ENCODE data around the gene CCDC93.

Gene CCDC93

DNA sequence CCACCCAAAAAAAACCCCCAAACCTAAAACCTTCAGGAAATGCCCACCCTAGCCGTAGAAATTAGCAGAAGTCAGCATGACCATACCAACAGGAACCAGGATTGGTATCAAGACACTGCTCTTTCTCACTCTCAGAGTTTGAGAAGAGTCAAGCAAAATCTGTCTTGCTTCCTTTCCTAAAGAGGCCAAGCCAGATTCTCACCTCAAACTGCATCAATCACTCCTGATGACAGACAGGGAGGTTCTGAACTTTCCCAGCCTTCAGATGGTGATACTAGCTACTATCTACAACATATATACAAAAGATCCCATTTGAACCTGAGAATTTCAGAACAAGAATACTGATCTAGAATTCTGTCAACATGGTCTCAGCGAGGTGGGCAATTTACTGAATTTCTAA lies 29.7 kb downstream of the CCDC93 start:
- DNase-seq (ENCODE audit: extremely low read depth, low read depth), result no peak
- no peak overlapping the region for H3K4me3 ChIP-seq (replicated peaks; ENCODE audit: low read depth, low read length)
- TF ChIP-seq, protein P1, sequence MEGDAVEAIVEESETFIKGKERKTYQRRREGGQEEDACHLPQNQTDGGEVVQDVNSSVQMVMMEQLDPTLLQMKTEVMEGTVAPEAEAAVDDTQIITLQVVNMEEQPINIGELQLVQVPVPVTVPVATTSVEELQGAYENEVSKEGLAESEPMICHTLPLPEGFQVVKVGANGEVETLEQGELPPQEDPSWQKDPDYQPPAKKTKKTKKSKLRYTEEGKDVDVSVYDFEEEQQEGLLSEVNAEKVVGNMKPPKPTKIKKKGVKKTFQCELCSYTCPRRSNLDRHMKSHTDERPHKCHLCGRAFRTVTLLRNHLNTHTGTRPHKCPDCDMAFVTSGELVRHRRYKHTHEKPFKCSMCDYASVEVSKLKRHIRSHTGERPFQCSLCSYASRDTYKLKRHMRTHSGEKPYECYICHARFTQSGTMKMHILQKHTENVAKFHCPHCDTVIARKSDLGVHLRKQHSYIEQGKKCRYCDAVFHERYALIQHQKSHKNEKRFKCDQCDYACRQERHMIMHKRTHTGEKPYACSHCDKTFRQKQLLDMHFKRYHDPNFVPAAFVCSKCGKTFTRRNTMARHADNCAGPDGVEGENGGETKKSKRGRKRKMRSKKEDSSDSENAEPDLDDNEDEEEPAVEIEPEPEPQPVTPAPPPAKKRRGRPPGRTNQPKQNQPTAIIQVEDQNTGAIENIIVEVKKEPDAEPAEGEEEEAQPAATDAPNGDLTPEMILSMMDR (IDR thresholded peaks at IDR 0.05; ENCODE audit: low read depth, low read length, missing control alignments), result no peak

DNA sequence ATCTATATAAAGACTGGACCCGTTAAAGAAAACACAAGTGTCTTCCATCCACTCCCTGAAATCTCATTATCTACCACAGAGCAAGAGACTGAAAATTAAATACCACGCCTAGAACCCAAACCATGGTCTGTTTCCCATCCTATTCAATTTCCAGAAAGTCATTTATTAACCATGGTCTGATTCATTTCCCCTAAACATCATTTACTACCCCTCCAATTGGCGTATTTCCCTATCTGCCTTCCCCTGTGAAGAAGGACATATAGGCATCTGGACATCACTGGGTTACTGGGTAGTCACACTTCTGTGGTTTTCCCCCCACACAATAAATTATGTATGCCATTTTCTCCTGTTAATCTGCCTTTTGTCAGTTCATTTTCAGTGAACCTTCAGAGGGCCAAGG lies 30.8 kb downstream of the CCDC93 start:
- TF ChIP-seq, protein P1 (IDR thresholded peaks at IDR 0.05; ENCODE audit: low read depth, low read length, missing control alignments), result no peak
- no peak for DNase-seq (ENCODE audit: extremely low read depth, low read depth)
- no peak overlapping the region for H3K4me3 ChIP-seq (replicated peaks; ENCODE audit: low read depth, low read length)

DNA sequence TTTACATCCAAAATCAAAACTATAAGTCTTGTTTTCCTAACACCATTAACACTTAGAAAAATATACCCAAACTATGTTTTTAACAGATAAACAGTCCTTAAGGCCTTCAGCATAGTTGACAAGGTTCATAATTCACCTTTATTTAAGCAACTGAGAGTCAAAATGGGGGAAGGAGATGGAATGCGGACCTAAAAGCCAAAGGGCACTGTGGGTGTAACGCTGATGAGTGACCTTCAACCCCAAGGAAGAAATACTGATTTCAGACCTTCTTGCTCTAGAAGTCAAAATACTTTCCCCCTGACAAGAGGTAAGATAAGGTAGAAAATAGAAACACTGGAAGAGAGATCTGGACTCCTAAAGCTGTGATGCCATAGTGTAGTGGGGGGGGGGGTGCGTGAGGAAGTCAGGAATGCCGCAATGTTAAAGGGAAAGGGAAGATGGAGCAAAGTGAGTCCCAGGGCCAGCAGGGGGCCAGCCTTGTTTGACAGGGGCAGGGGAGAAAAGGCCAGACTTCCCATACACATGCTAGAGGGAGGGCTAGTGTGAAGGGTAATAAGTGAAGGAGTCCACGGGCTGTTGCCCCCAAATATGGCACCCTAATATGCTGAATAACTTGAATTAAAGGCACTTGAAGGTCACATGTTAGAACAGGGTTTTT lies 31.4 kb downstream of the CCDC93 start:
- TF ChIP-seq, protein P1 (IDR thresholded peaks at IDR 0.05; ENCODE audit: low read depth, low read length, missing control alignments), result no peak
- H3K4me3 ChIP-seq (replicated peaks; ENCODE audit: low read depth, low read length), result no peak overlapping the region
- DNase-seq (ENCODE audit: extremely low read depth, low read depth), result no peak

DNA sequence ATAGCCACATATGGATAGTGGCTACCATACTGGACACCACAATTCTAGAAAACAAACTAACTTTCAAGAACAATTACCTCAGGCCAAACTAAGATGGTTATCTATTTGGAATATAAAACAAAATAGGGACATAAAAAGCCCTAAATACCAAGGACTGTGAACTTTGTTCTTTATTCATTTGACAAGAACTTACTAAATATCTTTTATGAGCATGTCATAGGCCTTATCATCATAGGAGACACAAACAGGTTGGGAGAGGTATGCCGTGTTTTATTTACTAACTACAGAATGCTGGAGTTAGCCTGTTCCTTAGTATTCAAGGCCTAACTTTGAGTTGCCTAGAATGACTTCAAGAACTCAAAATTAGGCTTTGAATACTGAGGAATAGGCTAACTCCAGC lies 32.1 kb downstream of the CCDC93 start:
- TF ChIP-seq, protein P1 (IDR thresholded peaks at IDR 0.05; ENCODE audit: low read depth, low read length, missing control alignments), result no peak
- no peak overlapping the region for H3K4me3 ChIP-seq (replicated peaks; ENCODE audit: low read depth, low read length)
- no peak for DNase-seq (ENCODE audit: extremely low read depth, low read depth)

DNA sequence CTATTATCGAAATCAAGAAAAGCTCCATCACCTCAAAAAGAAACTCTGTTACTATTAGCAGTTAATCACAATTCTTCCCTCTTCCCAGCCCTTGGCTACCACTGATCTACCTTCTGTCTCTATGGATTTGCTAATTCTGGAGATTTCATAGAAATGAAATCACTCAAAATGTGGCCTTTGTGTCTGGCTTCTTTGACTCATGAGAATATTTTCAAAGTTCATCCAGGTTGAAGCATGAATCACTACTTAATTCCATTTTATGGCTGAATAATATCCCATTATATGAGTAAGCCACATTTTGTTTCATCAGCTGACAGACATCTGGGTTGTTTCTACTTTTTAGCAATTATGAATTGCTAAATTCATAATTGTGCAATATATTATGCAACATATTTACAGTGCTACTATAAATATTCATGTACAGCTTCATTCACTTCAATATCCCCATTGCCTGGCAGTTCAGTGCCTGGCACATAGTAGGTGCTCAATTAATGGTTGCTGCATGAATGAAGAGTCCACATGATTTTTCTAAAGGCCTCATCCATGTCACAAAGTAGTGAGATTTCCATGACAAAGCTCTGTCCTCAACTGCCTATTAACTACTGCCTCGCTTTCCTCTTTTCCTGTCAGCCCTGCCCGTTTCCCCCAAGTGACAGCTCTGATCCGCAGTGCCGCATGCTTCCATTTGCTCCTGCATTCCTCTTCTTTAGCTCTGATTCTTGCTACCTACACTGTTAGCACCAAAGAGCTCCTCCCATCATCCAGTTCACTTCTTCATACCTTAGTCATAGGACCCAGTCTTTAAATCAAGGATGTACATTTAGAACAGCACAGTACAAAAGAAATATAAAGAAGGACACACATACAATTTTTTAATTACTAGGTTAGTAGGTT lies 32.8 kb downstream of the CCDC93 start:
- peak; percentile 25 for DNase-seq (ENCODE audit: extremely low read depth, low read depth)
- TF ChIP-seq, protein P1 (IDR thresholded peaks at IDR 0.05; ENCODE audit: low read depth, low read length, missing control alignments), result no peak
- no peak overlapping the region for H3K4me3 ChIP-seq (replicated peaks; ENCODE audit: low read depth, low read length)

DNA sequence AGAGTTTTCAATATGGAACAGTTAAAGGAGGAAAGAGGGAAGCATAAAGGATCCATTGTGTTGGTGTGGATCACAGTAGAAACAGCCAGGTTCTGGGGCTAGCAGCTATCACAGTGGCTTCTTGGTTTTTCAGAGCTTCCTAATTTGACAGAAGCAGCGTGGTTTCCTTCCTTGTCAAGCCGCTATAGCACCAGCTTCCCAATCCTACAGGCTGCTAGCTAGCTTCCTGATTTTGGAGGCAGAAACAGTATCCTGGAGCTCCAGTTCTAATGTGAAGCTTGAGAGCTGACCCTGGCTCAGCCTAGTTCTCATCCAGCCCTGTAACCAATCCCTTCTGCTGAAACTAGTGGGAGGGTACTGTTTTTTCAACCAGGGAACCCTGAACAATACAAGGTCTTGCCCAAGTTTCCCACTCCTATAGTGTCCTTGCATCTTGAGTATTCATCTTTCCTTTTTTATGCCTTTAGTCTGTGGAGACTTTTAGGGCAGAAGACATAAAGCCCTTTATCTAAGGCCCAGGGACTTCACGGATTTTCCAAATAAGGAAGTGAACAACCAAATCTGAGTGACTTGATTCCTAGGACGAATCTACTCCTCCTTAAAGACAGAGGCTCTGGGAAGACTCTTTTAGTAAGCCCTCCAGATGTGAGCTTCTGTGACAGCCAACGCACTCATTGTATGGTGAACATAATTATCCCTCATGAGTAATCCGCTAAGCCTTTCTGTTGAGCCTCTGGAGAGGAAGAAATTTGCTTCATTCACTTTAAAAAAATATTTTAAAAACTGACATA lies 33.8 kb downstream of the CCDC93 start:
- H3K4me3 ChIP-seq (replicated peaks; ENCODE audit: low read depth, low read length), result no peak overlapping the region
- peak; percentile 35 for DNase-seq (ENCODE audit: extremely low read depth, low read depth)
- TF ChIP-seq, protein P1 (IDR thresholded peaks at IDR 0.05; ENCODE audit: low read depth, low read length, missing control alignments), result no peak

Measured in HFF-Myc (cell line).